Prostate gland (tissue), 2 donors: ENCODE measurements around the gene PES1.

ENCODE experiments used
- POLR2AphosphoS5 ChIP-seq: sonication (generic); formaldehyde crosslinking; IDR thresholded peaks from one replicate; pipeline ENCODE4 v1.6.1; 2017; ENCODE audit warnings: antibody characterized with exemption
- TF ChIP-seq, protein P1 (sequence below), 4 experiments: fragments of 200-600 bp in 2 of 4; fragments of 450-650 bp in 2 of 4; sonication (generic) in 2 of 4; IDR thresholded peaks; 1 replicate in 3 of 4; 2 replicates in 1 of 4; pipeline ENCODE4 v1.5.1; 2016 to 2019; ENCODE audit warnings: antibody characterized with exemption in 4 of 4, mild to moderate bottlenecking in 2 of 4, moderate library complexity in 2 of 4

DNA sequence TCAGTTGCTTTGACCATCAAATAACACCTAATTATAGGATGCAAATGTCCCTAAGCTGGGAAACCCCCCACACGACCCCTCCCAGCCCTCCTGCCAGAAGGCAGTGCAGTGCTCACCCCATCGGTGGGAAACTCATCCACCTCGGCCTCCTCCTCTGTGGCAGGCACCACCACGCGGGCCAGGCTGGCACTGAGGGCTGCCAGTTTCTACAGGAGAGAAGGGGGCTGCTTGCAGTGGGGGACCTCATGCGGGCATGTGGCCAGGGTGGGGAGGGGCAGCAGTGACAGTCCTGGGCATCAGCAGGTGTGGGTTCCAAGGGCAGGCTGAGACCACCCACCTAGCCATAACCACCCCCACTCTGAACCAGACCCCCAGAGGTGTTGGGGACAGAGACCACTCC lies 10.8 kb downstream of the PES1 start:
- TF ChIP-seq, protein P1, sequence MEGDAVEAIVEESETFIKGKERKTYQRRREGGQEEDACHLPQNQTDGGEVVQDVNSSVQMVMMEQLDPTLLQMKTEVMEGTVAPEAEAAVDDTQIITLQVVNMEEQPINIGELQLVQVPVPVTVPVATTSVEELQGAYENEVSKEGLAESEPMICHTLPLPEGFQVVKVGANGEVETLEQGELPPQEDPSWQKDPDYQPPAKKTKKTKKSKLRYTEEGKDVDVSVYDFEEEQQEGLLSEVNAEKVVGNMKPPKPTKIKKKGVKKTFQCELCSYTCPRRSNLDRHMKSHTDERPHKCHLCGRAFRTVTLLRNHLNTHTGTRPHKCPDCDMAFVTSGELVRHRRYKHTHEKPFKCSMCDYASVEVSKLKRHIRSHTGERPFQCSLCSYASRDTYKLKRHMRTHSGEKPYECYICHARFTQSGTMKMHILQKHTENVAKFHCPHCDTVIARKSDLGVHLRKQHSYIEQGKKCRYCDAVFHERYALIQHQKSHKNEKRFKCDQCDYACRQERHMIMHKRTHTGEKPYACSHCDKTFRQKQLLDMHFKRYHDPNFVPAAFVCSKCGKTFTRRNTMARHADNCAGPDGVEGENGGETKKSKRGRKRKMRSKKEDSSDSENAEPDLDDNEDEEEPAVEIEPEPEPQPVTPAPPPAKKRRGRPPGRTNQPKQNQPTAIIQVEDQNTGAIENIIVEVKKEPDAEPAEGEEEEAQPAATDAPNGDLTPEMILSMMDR (IDR thresholded peaks at IDR 0.05), result no peak
- no peak for TF ChIP-seq POLR2AphosphoS5
